Mononuclear cell (primary cell): ENCODE results near the gene ZNF76. TPM values are rescaled to one million over a fixed set of nuclear protein-coding genes. Genes with fewer than 3 reads are reported as not detected.
A peak's percentile ranks its signal among the peaks of the same experiment; 100 is the strongest.

Source experiments
- H3K27me3 ChIP-seq: 2 replicates; pipeline ENCODE4 v1.6.0; 2011; ENCODE audit warnings: low read length, control low read depth; ENCODE audit not compliant: insufficient read depth
- H3K4me1 ChIP-seq: 2 replicates; pipeline ENCODE4 v1.5.1; 2011; ENCODE audit warnings: mild to moderate bottlenecking, low read length, control low read depth; ENCODE audit not compliant: insufficient read depth
- H3K4me3 ChIP-seq: 2 replicates; pipeline ENCODE4 v1.5.1; 2011; ENCODE audit warnings: mild to moderate bottlenecking, low read length, moderate library complexity
- H3K9me3 ChIP-seq: 2 replicates; pipeline ENCODE4 v1.5.1; 2011; ENCODE audit warnings: low read depth, mild to moderate bottlenecking, control low read depth, low read length
- total RNA-seq: library from RNA; depleted of rRNA; stranded (reverse); fragments of >200 nt; gene quantifications from one replicate; pipeline ENCODE4 v1.2.3, GENCODE V29; 2012

ZNF76 gene
- total RNA-seq, 1 donor: 23.4 TPM

DNA sequence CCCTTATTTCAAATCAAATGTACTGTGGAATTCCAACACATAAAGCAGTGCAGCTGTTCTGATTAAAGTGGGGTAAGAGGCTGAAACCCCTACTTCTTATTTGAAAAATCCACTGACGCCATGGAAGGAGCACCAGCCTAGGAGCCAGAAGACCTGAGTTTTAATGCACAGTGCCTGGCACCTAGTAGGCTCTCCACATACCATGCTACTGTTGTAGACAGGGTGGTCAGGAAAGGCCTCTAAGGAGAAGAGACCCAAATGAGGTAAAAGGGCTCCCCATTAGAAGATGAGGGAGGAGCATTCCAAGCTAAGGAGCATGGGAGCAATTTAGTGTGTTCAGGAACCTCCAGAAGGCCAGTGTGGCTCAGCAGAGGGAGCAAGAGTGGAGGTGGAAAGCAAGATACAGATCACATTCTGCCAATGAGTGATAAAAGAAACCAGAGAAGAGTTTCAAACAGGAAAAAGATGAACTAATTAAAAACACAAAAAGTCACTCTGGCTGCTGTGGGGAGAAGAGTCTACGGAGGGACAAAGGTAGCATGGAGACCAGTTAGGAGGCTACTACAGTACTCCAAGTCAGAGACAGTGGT is 11.8 kb upstream of the ZNF76 start:
- no peak overlapping the region for H3K4me3 ChIP-seq
- H3K27me3 ChIP-seq: no peaks in the 10 kb centered on the region
- no peaks in the 10 kb centered on the region for H3K9me3 ChIP-seq
- no peaks in the 10 kb centered on the region for H3K4me1 ChIP-seq

DNA sequence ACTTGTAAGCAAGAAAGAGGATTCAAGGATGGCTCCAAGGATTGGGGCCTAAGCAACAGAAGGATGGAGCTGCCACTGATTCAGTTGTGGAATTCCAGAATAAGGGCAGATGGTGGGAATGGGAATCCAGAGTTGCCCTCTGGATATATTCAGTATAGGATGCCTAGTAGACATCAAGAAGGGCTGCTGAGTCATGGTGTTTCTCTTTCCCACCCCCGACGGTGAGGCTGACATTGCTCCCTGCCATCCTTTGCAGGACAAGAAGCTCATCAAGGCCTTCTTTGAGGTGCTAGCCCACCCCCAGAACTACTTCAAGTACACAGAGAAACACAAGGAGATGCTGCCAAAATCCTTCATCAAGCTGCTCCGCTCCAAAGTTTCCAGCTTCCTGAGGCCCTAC is 11.2 kb upstream of the ZNF76 start:
- Histone ChIP-seq H3K9me3 (no peaks in the 10 kb centered on the region), H3K27me3 (no peaks in the 10 kb centered on the region), H3K4me1 (no peaks in the 10 kb centered on the region), H3K4me3 (no peak overlapping the region)

DNA sequence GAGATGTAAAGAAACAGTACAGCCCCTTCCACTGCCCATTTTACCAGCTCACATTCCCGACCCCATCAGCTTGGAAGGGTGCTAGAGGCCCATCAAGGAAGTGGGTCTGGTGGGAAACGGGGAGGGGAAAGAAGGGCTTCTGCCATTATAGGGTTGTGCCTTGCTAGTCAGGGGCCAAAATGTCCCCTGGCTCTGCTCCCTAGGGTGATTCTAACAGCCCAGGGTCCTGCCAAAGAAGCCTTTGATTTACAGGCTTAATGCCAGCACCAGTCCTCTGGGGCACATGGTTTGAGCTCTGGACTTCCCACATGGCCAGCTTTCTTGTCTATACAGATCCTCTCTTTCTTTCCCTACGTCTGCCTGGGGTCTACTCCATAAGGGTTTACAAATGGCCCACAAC is 10.6 kb upstream of the ZNF76 start:
- Histone ChIP-seq H3K9me3 (no peaks in the 10 kb centered on the region), H3K4me1 (no peaks in the 10 kb centered on the region), H3K27me3 (no peaks in the 10 kb centered on the region), H3K4me3 (no peak overlapping the region)

DNA sequence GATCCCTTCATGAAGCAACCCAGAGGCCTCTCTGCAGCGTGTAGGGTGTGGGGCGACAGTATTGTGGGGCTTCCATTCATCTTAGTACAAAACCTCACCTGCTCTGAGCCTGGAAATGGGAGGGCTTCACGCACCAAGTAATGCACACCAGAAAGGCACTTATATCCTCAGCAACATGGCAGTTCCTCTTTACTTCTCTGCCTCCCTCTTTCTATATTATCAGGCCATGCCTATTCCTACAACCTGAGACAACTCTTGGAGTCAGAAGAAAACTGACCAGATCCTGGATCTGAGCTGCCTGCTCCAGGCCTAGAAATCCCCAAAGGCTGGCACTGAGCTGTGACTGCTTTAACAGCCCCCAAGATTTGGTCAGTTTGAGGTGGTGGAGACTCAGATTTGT is 7.6 kb upstream of the ZNF76 start:
- Histone ChIP-seq H3K9me3 (no peaks in the 10 kb centered on the region), H3K4me3 (no peak overlapping the region)

DNA sequence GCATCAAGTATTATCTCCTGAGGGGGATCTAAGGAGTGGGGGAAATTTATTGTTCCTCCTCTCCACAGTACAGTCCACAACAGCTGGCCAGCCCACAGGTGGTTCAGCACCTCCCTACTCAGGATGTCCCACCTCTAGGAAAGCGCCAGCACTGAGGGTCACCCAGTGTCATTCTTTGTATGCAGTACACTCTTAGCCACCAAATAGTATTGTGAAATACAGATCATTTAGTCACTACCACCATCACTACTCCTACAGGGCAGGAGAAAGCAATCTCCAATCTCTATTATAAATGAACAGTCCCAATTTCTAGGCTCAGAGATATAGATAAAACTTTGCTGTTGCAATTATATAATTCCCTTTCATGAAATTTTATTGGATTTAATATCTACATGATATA is 6.3 kb upstream of the ZNF76 start:
- no peak overlapping the region for H3K4me3 ChIP-seq
- H3K27me3 ChIP-seq: no peaks in the 10 kb centered on the region
- no peaks in the 10 kb centered on the region for H3K9me3 ChIP-seq
- H3K4me1 ChIP-seq: peaks cover 10% of the 10 kb centered on the region

More for the DNA sequence above, 7.6 kb upstream of the ZNF76 start:
- H3K27me3 ChIP-seq: no peaks in the 10 kb centered on the region
- H3K4me1 ChIP-seq: no peaks in the 10 kb centered on the region

DNA sequence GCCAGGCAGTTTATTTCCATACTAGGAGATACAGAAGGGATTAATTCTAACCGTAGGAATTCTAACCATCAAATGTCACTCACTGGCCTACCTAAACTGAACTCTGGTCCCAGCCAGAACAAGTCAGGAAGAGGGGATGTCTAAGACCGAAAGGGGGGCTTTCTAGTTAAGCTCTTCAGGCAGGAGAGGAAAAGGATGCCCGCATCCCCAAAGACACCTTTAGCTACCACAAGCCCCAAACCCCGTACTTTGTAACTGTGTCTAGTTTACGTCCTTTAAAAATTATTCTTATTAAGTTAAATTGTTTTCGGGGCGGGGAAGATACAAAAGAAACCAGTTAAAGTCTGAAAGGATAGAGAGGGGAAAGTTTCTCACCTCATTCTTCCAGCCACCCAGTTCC is 1.2 kb upstream of the ZNF76 start:
- Histone ChIP-seq H3K27me3 (no peaks in the 10 kb centered on the region), H3K4me3 (peak overlapping the region; percentile 76), H3K4me1 (peaks cover 42% of the 10 kb centered on the region), H3K9me3 (no peaks in the 10 kb centered on the region)

DNA sequence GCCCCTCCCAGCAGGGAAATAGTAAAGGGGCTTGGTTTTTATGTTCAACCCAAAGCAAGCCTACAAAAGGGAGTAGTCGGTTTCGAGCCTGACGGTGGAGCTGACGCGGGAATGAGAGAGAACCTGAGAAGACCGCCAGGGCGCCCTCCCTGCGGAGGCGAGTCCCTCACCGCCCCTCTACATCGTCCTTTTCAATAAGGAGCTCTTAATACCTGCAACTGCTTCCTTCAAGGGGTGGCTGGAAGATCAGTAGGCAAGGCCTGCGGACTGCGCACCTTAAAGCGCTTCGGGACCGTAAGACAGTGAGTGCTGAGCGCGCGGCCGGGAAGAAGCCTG is 709 bp upstream of the ZNF76 start:
- Histone ChIP-seq H3K27me3 (no peaks in the 10 kb centered on the region), H3K9me3 (no peaks in the 10 kb centered on the region), H3K4me3 (peak overlapping the region; percentile 76), H3K4me1 (peaks cover 47% of the 10 kb centered on the region)

DNA sequence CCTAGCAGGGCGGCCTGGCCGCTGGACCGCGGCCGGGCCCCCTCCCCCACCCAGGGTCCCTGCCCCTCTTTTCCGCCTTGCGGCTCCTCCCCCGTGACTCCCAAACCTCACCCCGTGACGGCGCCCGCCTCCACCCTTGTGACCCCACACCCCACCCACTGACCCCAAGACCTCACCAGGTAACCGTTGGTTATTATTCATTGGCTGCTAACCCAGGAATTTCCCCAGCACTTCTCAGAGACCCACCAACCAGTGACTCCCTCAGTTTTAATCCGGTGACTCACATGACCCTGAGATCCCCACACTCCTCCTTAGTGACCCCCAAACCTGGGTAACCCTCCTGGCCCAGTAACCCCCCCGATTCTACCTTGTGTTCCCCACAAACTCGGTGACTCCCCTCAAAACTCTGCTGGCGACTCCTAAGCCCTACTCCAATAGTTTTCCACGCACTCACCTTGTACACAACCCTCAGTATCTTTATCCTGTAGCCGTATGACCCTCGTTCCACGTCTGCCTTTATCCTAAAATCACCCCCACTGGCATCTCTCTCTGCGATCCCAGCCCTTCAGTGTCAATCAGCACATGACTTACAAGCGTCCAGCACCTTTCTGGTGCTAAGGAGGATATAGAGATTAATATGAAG is 534 bp downstream of the ZNF76 start:
- H3K9me3 ChIP-seq: no peaks in the 10 kb centered on the region
- peak overlapping the region; percentile 76 for H3K4me3 ChIP-seq
- H3K27me3 ChIP-seq: no peaks in the 10 kb centered on the region
- peaks cover 51% of the 10 kb centered on the region for H3K4me1 ChIP-seq

DNA sequence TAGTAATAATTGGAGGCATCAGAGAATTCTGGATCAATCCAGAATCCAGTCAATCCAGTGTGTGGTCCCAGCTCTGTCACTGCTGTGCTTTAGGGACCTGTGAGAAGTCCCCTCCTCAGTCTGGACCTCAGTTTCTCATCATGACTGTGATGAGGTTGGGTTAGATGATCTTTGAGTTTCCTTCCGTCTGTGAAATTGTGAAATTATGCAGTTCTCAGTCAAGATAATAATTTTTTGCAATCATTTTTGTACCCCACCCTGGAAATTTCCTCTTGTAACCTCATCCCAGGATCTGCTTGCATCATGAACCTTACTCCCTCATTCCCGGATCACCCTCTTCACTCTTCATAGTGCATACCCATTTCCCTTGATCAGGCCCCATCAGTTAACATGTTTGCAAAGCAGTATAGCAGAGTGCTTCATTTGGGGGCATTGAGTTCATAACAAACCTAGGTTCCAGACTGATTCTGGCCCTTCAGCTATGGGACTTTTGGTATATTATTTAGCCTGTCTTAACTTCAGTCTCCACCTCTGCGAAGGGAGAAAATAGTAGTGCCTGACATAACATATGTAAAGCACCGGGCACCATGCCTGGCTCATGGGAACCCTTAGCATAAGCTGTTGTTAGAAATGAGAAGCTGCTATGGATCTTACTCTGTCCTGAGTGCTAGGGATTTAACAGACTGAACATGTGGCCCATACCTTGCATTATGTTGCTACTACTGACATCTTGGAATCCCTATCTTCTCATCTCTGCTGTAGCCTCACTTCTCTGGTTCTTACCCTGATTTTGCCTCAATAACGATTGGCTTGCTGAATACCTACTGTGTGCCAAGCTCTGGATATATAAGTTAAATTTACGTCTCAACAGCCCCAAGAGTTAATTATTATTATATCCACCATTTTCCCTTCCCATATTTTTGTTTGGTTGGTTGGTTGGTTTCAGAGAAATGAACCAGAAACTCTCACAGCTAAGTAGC is 1.3 kb downstream of the ZNF76 start:
- Histone ChIP-seq H3K27me3 (no peaks in the 10 kb centered on the region), H3K4me3 (peak overlapping the region; percentile 76), H3K9me3 (no peaks in the 10 kb centered on the region), H3K4me1 (peaks cover 51% of the 10 kb centered on the region)

DNA sequence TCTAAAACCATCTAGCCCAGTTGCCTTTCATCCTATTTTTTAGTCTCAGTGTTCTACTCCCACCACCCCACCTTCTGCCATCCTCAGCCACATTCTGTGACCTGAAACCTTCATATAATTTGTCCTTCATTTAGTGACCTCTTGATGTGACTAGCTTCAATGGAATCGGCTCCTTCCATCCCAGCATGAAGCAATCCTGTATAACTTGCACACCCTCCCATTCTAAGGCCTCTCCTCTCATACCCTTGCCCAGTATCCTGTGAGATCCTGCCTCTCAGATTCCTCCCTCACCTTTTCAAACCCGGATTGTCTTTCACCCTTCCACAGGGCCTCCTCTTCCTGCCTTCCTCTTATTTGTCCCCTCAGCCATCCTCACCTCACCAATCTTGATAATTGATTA is 3.1 kb downstream of the ZNF76 start:
- H3K4me1 ChIP-seq: peaks cover 48% of the 10 kb centered on the region
- H3K4me3 ChIP-seq: no peak overlapping the region
- H3K9me3 ChIP-seq: no peaks in the 10 kb centered on the region
- H3K27me3 ChIP-seq: no peaks in the 10 kb centered on the region

DNA sequence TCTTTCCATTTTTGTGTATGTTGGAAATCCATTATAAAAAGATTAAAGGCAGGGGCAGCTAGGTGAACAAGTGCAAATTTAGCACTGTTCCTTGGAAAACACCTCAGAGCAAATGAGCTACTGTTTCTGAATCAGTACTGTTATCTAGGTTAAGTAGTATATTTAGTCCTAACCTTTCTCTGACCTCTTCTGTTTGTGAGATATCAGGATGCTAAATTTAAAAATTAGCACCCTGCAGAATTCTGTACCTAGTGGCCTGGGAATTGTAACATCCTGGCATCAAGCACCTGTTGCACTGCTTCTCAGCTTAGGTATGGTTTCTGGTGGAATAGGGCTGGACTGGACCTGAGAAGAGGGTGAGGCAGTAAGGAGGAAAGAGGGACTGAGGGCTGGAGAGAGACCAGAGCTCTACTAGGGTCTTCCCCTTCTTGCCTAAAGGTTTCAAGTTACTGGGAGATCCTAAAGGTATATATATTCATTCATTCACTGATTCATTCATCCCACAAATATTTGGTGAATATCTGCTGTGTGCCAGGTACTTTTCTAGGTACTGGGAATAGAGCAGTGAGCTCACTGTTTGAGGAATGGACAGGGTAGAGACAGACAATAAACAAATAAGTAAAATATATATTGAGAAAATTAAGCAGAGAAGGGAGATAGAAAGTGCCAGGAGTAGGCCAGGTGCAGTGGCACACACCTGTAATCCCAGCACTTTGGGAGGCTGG is 5.2 kb downstream of the ZNF76 start:
- no peaks in the 10 kb centered on the region for H3K27me3 ChIP-seq
- no peaks in the 10 kb centered on the region for H3K9me3 ChIP-seq
- H3K4me1 ChIP-seq: peaks cover 33% of the 10 kb centered on the region
- no peak overlapping the region for H3K4me3 ChIP-seq

DNA sequence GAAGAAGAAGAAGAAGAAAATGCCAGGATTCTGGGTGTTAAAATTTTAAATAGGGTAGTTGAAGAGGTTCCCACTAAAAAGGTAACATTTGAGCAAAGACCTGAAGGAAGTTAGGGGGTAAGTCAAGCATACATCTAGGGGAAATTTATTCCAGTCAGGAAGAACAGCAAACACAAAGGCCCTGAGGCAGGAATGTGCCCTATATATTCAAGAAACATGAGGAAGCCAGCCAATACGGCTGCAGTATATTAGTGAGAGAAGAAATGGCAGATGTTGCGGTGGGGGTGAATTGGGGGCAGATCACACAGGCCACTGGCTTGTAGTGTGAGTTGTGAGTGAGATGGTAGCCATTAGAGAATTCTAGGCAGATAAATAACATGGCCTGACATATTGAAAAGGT is 6.0 kb downstream of the ZNF76 start:
- Histone ChIP-seq H3K9me3 (no peaks in the 10 kb centered on the region), H3K27me3 (no peaks in the 10 kb centered on the region), H3K4me1 (peaks cover 27% of the 10 kb centered on the region), H3K4me3 (no peak overlapping the region)

DNA sequence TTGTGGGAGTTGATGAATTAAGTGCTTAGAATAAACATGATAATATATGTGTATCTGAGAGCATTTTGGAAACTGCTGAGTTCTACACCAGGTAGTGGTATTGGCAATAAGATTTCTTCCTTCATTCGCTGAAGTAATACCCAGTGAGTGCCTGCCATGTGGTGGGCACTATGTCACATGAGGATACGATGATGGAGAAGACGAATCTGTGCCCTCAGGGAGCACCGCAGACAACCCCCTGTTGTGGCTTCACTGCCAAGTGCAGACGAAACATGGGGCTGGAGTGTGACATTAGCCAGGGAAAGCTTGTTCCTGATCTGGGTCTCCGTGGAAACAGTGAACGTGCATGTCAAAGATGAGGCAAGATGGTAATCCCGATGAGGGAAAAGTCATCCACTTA is 7.9 kb downstream of the ZNF76 start:
- Histone ChIP-seq H3K4me1 (peaks cover 16% of the 10 kb centered on the region), H3K27me3 (no peaks in the 10 kb centered on the region), H3K9me3 (no peaks in the 10 kb centered on the region), H3K4me3 (no peak overlapping the region)

DNA sequence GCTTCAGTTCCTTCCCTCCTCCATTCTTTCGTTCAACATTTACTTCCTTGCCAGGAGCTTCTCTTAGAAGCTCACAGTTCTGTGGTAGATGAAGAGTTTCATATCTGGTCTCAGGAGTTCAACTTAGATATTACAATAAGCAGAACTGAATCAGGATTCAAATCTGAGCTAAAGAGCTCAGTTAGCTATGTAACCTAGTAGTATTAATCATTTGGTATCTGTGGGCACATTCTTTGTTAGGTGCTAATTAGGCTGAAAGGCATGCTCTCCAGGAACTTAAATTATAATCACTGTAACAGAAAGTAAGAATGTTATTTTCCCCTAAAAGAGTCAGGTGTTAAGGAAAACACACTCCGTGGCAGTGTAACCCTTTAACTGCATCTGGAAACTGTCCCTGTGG is 8.4 kb downstream of the ZNF76 start:
- Histone ChIP-seq H3K4me1 (peaks cover 13% of the 10 kb centered on the region), H3K9me3 (no peaks in the 10 kb centered on the region), H3K4me3 (no peak overlapping the region), H3K27me3 (no peaks in the 10 kb centered on the region)

DNA sequence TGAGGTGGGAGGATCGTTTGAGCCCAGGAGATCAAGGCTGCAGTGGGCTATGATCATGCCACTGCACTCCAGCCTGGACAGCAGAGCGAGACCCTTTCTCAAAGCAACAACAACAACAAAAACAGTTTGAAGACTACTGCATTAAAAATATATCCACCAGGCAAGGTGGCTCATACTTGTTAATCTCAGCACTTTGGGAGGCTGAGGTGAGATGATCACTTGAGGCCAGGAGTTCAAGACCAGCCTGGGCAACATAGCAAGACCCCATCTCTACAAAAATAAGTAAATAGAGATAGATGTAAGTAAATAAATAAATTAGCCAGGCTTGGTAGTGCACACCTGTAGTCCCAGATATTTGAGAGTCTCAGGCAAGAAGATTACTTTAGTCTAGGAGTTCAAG is 12.5 kb downstream of the ZNF76 start:
- Histone ChIP-seq H3K4me3 (no peak overlapping the region), H3K4me1 (no peaks in the 10 kb centered on the region), H3K27me3 (no peaks in the 10 kb centered on the region)

More for the DNA sequence above, 12.5 kb downstream of the ZNF76 start:
- H3K9me3 ChIP-seq: no peaks in the 10 kb centered on the region
